ENCODE measurements around the gene DNAI2.

DNA sequence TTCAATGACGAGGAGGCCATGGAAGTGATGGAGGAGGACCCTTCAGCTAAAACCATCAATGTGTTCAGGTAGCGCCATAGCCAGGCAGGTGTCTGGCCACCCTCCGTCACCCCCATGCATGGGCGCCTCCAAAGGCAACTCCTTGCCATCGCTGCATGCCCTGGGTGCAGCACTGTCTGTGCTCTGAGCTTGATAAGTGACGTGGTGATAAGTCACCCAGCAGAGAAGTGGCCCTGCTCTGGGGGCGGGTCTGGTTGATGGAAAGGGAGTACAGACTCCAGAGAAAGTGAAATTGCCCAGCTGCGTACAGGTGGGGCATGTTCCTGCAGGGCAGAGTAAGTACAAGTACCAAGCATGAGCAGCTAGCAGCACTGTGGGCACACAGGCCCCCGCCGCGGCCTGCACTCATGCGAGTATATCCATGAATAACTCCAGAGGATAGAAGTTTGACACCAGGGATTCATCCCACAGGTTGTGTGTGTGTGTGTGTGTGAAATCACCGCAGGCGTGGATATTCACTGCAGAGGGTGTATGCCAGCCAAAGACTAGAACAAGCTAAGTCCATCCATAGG lies 13.1 kb downstream of the DNAI2 start:
- TF ChIP-seq FOXM1 (IDR thresholded peaks at IDR 0.05; ENCODE audit: borderline replicate concordance, low read depth) (no peak), TEAD4 (IDR thresholded peaks at IDR 0.05) (no peak), CREB1 (IDR thresholded peaks at IDR 0.05; ENCODE audit: low read depth) (no peak)

All from Ishikawa (cell line).